Measurements from ENCODE around the gene SMYD3. TPM values are rescaled to one million over a fixed set of nuclear protein-coding genes. Genes with fewer than 3 reads are reported as not detected.

SMYD3 gene
- total RNA-seq, 1 experiment from 2014 or later = 29.6 TPM

- Histone ChIP-seq H4K20me1 (ENCODE audit: insufficient read depth) (no peaks in the 10 kb centered on the region; the same call in 1 of the 2 replicates), H3K27ac (no peak overlapping the region), H3K4me2 (no peak overlapping the region), H3K36me3 (ENCODE audit: low read depth) (no peaks in the 10 kb centered on the region), H2AFZ (no peak overlapping the region), H3K9me3 (ENCODE audit: insufficient read depth, low read depth) (no peaks in the 10 kb centered on the region), H3K4me1 (replicated peaks; ENCODE audit: insufficient read depth) (no peaks in the 10 kb centered on the region), H3F3A (ENCODE audit: insufficient read depth, low read depth) (no peaks in the 10 kb centered on the region), H3K4me3 (no peak overlapping the region), H3K9me2 (ENCODE audit: insufficient read depth) (no peaks in the 10 kb centered on the region), H3K79me2 (ENCODE audit: low read depth) (no peaks in the 10 kb centered on the region), H3K27me3 (ENCODE audit: insufficient read depth, low read depth) (no peaks in the 10 kb centered on the region)
- no peak for DNase-seq
- TF ChIP-seq EZH2 (IDR thresholded peaks at IDR 0.05; ENCODE audit: low read depth) (no peak), CTCF (conservative IDR thresholded peaks at IDR 0.05) (no peak)
- ChIA-PET POLR2A (ENCODE audit: unreplicated experiment) (no interaction called here), CTCF (no interaction called here)
- no TSS peak for BruUV-seq (replicated peaks)
- intact Hi-C loops (cut with micrococcal nuclease; ENCODE audit: unreplicated experiment) = no loop called here
Observed at GRCh38 chr1:246195296-246195695, 311.8 kb downstream of the SMYD3 start.

- intact Hi-C loops (cut with micrococcal nuclease; ENCODE audit: unreplicated experiment) = no loop called here
- ChIA-PET POLR2A (ENCODE audit: unreplicated experiment) (no interaction called here), CTCF (no interaction called here)
- no peaks in the 10 kb centered on the region for H3K9me2 ChIP-seq (ENCODE audit: insufficient read depth)
- no peak overlapping the region for H2AFZ ChIP-seq
- TF ChIP-seq CTCF (conservative IDR thresholded peaks at IDR 0.05) (no peak), EZH2 (IDR thresholded peaks at IDR 0.05; ENCODE audit: low read depth) (no peak)
- H3K4me1 ChIP-seq (replicated peaks; ENCODE audit: insufficient read depth) = no peaks in the 10 kb centered on the region
- no peak for DNase-seq
- no peaks in the 10 kb centered on the region for H3K36me3 ChIP-seq (ENCODE audit: low read depth)
- H3K4me3 ChIP-seq = no peak overlapping the region
- H3K9me3 ChIP-seq (ENCODE audit: insufficient read depth, low read depth) = no peaks in the 10 kb centered on the region
- H4K20me1 ChIP-seq (ENCODE audit: insufficient read depth) = no peaks in the 10 kb centered on the region
- no peak overlapping the region for H3K27ac ChIP-seq
- no peaks in the 10 kb centered on the region for H3F3A ChIP-seq (ENCODE audit: insufficient read depth, low read depth)
- no TSS peak for BruUV-seq (replicated peaks)
- H3K79me2 ChIP-seq (ENCODE audit: low read depth) = no peaks in the 10 kb centered on the region
- H3K27me3 ChIP-seq (ENCODE audit: insufficient read depth, low read depth) = no peaks in the 10 kb centered on the region
- no peak overlapping the region for H3K4me2 ChIP-seq
Observed at GRCh38 chr1:246193537-246193936, 313.5 kb downstream of the SMYD3 start.

- Histone ChIP-seq H3K4me2 (no peak overlapping the region), H3K4me3 (no peak overlapping the region), H3K36me3 (ENCODE audit: low read depth) (no peaks in the 10 kb centered on the region), H3K9me3 (ENCODE audit: insufficient read depth, low read depth) (no peaks in the 10 kb centered on the region), H3K79me2 (ENCODE audit: low read depth) (no peaks in the 10 kb centered on the region), H3K27me3 (ENCODE audit: insufficient read depth, low read depth) (no peaks in the 10 kb centered on the region), H3F3A (ENCODE audit: insufficient read depth, low read depth) (no peaks in the 10 kb centered on the region), H3K4me1 (replicated peaks; ENCODE audit: insufficient read depth) (no peaks in the 10 kb centered on the region), H3K9me2 (ENCODE audit: insufficient read depth) (no peaks in the 10 kb centered on the region), H3K27ac (no peak overlapping the region), H2AFZ (no peak overlapping the region), H4K20me1 (ENCODE audit: insufficient read depth) (no peaks in the 10 kb centered on the region)
- no peak for DNase-seq
- BruUV-seq (replicated peaks) = no TSS peak
- TF ChIP-seq EZH2 (IDR thresholded peaks at IDR 0.05; ENCODE audit: low read depth) = no peak
- no peak for TF ChIP-seq CTCF (conservative IDR thresholded peaks at IDR 0.05)
- intact Hi-C loops (cut with micrococcal nuclease; ENCODE audit: unreplicated experiment) = no loop called here
- POLR2A ChIA-PET (ENCODE audit: unreplicated experiment) = no interaction called here
- CTCF ChIA-PET = no interaction called here
Observed at GRCh38 chr1:246189126-246189525, 318.0 kb downstream of the SMYD3 start.
